ENCODE measurements around the gene NRCAM. TPM values are rescaled to one million over a fixed set of nuclear protein-coding genes. Genes with fewer than 3 reads are reported as not detected.

The NRCAM gene
- total and polyA plus RNA-seq, 2 of the 13 experiments (the other 11 are each of a cell fraction or from before 2014, with no cell fraction given): 0.31 to 0.33 TPM

DNA sequence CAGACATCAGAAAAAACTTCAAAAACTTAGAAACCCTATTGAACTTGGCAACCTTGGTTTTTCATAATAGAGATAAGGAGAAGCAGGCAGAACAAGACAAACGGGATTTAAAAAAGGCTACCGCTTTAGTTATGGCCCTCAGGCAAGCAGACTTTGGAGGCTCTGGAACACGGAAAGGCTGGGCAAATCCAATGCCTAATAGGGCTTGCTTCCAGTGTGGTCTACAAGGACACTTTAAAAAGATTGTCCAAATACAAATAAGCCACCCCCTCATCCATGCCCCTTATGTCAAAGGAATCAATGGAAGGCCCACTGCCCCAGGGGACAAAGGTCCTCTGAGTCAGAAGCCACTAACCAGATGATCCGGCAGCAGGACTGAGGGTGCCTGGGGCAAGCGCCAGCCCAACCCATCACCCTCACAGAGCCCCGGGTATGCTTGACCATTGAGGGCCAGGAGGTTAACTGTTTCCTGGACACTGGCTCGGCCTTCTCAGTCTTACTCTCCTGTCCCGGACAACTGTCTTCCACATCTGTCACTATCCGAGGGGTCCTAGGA, 115.3 kb downstream of the NRCAM start (continued):
- TF ChIP-seq, protein P1, sequence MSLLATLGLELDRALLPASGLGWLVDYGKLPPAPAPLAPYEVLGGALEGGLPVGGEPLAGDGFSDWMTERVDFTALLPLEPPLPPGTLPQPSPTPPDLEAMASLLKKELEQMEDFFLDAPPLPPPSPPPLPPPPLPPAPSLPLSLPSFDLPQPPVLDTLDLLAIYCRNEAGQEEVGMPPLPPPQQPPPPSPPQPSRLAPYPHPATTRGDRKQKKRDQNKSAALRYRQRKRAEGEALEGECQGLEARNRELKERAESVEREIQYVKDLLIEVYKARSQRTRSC (CRISPR knock-in tag; IDR thresholded peaks at IDR 0.05; ENCODE audit: low read depth): no peak
- peak; percentile 44; the same call in 1 of the 2 replicates for TF ChIP-seq HMG20A (CRISPR knock-in tag; IDR thresholded peaks at IDR 0.05; ENCODE audit: borderline replicate concordance)
- TF ChIP-seq, protein P2, sequence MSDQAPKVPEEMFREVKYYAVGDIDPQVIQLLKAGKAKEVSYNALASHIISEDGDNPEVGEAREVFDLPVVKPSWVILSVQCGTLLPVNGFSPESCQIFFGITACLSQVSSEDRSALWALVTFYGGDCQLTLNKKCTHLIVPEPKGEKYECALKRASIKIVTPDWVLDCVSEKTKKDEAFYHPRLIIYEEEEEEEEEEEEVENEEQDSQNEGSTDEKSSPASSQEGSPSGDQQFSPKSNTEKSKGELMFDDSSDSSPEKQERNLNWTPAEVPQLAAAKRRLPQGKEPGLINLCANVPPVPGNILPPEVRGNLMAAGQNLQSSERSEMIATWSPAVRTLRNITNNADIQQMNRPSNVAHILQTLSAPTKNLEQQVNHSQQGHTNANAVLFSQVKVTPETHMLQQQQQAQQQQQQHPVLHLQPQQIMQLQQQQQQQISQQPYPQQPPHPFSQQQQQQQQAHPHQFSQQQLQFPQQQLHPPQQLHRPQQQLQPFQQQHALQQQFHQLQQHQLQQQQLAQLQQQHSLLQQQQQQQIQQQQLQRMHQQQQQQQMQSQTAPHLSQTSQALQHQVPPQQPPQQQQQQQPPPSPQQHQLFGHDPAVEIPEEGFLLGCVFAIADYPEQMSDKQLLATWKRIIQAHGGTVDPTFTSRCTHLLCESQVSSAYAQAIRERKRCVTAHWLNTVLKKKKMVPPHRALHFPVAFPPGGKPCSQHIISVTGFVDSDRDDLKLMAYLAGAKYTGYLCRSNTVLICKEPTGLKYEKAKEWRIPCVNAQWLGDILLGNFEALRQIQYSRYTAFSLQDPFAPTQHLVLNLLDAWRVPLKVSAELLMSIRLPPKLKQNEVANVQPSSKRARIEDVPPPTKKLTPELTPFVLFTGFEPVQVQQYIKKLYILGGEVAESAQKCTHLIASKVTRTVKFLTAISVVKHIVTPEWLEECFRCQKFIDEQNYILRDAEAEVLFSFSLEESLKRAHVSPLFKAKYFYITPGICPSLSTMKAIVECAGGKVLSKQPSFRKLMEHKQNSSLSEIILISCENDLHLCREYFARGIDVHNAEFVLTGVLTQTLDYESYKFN (CRISPR knock-in tag; conservative IDR thresholded peaks at IDR 0.05): peak; percentile 92
- TF ChIP-seq, protein P3, sequence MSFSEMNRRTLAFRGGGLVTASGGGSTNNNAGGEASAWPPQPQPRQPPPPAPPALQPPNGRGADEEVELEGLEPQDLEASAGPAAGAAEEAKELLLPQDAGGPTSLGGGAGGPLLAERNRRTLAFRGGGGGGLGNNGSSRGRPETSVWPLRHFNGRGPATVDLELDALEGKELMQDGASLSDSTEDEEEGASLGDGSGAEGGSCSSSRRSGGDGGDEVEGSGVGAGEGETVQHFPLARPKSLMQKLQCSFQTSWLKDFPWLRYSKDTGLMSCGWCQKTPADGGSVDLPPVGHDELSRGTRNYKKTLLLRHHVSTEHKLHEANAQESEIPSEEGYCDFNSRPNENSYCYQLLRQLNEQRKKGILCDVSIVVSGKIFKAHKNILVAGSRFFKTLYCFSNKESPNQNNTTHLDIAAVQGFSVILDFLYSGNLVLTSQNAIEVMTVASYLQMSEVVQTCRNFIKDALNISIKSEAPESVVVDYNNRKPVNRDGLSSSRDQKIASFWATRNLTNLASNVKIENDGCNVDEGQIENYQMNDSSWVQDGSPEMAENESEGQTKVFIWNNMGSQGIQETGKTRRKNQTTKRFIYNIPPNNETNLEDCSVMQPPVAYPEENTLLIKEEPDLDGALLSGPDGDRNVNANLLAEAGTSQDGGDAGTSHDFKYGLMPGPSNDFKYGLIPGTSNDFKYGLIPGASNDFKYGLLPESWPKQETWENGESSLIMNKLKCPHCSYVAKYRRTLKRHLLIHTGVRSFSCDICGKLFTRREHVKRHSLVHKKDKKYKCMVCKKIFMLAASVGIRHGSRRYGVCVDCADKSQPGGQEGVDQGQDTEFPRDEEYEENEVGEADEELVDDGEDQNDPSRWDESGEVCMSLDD (CRISPR knock-in tag; IDR thresholded peaks at IDR 0.05; ENCODE audit: borderline replicate concordance): no peak
- TF ChIP-seq, protein P4, sequence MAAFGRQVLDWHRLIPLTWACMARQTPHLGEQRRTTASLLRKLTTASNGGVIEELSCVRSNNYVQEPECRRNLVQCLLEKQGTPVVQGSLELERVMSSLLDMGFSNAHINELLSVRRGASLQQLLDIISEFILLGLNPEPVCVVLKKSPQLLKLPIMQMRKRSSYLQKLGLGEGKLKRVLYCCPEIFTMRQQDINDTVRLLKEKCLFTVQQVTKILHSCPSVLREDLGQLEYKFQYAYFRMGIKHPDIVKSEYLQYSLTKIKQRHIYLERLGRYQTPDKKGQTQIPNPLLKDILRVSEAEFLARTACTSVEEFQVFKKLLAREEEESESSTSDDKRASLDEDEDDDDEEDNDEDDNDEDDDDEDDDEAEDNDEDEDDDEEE (CRISPR knock-in tag; IDR thresholded peaks at IDR 0.05): no peak
- no peak for TF ChIP-seq ZNF207 (IDR thresholded peaks at IDR 0.05; ENCODE audit: borderline replicate concordance)
- TF ChIP-seq DPF2 (CRISPR knock-in tag; IDR thresholded peaks at IDR 0.05; ENCODE audit: borderline replicate concordance, low read depth): peak; percentile 68; the same call in 1 of the 2 replicates
- TF ChIP-seq NFIC (IDR thresholded peaks at IDR 0.05; ENCODE audit: low read length): peak; percentile 55; the same call in 1 of the 2 replicates
- peak; percentile 62; the same call in 1 of the 2 replicates for TF ChIP-seq ERF (CRISPR knock-in tag; IDR thresholded peaks at IDR 0.05)
- TF ChIP-seq HOXD1 (CRISPR knock-in tag; IDR thresholded peaks at IDR 0.05): no peak
- peak; percentile 57; the same call in 1 of the 2 replicates for TF ChIP-seq HNF4G (IDR thresholded peaks at IDR 0.05; ENCODE audit: borderline replicate concordance, low read depth, low read length)
- TF ChIP-seq HNF4G (CRISPR knock-in tag; IDR thresholded peaks at IDR 0.05; ENCODE audit: borderline replicate concordance, low read depth): peak; percentile 88
- TF ChIP-seq, protein P5, sequence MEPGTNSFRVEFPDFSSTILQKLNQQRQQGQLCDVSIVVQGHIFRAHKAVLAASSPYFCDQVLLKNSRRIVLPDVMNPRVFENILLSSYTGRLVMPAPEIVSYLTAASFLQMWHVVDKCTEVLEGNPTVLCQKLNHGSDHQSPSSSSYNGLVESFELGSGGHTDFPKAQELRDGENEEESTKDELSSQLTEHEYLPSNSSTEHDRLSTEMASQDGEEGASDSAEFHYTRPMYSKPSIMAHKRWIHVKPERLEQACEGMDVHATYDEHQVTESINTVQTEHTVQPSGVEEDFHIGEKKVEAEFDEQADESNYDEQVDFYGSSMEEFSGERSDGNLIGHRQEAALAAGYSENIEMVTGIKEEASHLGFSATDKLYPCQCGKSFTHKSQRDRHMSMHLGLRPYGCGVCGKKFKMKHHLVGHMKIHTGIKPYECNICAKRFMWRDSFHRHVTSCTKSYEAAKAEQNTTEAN (CRISPR knock-in tag; conservative IDR thresholded peaks at IDR 0.05): 0 out of 2 replicates have a peak, but pooled peaks have one; percentile 20
- TF ChIP-seq CEBPB (IDR thresholded peaks at IDR 0.05; ENCODE audit: borderline replicate concordance, low read depth, low read length): no peak
- TF ChIP-seq, protein P6, sequence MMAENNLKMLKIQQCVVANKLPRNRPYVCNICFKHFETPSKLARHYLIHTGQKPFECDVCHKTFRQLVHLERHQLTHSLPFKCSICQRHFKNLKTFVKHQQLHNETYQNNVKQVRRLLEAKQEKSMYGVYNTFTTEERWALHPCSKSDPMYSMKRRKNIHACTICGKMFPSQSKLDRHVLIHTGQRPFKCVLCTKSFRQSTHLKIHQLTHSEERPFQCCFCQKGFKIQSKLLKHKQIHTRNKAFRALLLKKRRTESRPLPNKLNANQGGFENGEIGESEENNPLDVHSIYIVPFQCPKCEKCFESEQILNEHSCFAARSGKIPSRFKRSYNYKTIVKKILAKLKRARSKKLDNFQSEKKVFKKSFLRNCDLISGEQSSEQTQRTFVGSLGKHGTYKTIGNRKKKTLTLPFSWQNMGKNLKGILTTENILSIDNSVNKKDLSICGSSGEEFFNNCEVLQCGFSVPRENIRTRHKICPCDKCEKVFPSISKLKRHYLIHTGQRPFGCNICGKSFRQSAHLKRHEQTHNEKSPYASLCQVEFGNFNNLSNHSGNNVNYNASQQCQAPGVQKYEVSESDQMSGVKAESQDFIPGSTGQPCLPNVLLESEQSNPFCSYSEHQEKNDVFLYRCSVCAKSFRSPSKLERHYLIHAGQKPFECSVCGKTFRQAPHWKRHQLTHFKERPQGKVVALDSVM (CRISPR knock-in tag; IDR thresholded peaks at IDR 0.05): 0 out of 2 replicates have a peak, but pooled peaks have one; percentile 26
- TF ChIP-seq ZNF891 (CRISPR knock-in tag; IDR thresholded peaks at IDR 0.05): no peak

Data from HepG2 (cell line).